ENCODE data around the gene LRRC19. TPM values are rescaled to one million over a fixed set of nuclear protein-coding genes. Genes with fewer than 3 reads are reported as not detected.

The LRRC19 gene, protein sequence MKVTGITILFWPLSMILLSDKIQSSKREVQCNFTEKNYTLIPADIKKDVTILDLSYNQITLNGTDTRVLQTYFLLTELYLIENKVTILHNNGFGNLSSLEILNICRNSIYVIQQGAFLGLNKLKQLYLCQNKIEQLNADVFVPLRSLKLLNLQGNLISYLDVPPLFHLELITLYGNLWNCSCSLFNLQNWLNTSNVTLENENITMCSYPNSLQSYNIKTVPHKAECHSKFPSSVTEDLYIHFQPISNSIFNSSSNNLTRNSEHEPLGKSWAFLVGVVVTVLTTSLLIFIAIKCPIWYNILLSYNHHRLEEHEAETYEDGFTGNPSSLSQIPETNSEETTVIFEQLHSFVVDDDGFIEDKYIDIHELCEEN
- not detected in 2 replicates for total RNA-seq (2014; rRNA removed; shearing (Covaris generic); ENCODE audit: low replicate concordance)

DNA sequence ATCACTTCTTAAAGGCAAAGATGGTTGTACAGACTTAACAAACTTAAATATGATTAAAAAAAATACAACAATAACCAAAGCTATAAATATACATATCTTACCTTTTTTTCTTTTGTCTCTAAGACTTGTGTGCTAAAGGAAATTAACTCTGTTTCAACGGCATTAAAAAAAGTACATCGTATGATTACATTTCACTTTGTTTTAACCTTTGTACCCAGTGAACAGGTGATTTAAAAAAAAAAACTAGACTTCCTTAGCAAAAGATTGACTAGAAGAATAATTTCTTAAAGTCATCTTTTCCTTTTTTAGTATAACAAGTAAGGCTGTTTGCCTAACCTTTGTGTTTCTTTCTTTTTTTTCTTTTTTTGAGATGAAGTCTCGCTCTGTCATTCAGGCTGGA lies at the start of gene LRRC19:
LRRC19 (minus strand) TSS at position 182 of the 400 bp plus-strand sequence. CDS start 5,978 bp downstream, outside the sequence.
- H3K4me2 ChIP-seq (ENCODE audit: low read depth, low read length, poor library complexity, severe bottlenecking): no peak within 1 kb of the TSS
- no peak within 1 kb of the TSS for H3K4me3 ChIP-seq (ENCODE audit: low read length)
- no peak within 1 kb of the TSS for H3K27ac ChIP-seq (ENCODE audit: low read length)
- no peak for DNase-seq
- no peaks in the 10 kb centered on the region for H3K36me3 ChIP-seq (ENCODE audit: insufficient read depth, low read length)
- no peaks in the 10 kb centered on the region for H3K9me2 ChIP-seq (replicated peaks; ENCODE audit: insufficient read depth, low read length)
- H3K27me3 ChIP-seq (ENCODE audit: low read length): no peaks in the 10 kb centered on the region
- no peaks in the 10 kb centered on the region for H3K79me2 ChIP-seq (ENCODE audit: low read length)
- H4K20me1 ChIP-seq (ENCODE audit: insufficient read depth, low read depth, low read length): no peaks in the 10 kb centered on the region
- H2AFZ ChIP-seq (ENCODE audit: low read length): no peak within 1 kb of the TSS
- no peaks in the 10 kb centered on the region for H3K9me3 ChIP-seq (ENCODE audit: low read length)
- H3K9ac ChIP-seq (ENCODE audit: low read length): no peak within 1 kb of the TSS
- H3K4me1 ChIP-seq (ENCODE audit: low read length): no peaks in the 10 kb centered on the region

DNA sequence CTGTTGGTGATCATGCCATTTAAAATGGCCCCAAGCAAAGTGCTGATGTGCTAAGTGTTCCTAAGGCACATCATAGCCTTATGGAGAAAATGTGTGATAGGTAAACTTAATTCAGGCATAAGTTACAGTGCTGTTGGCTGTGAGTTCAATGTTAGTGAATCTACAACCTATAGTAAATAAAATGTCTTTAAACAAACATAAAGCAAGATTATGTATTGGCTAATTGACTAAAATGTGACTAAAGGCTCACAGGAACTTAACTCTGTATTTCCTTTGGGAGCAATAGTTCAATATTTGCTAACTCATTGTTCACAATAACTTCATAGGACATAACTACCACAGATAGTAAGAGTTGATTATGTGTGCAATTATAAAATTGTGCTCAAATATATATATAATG lies 49.4 kb upstream of the LRRC19 start:
- Histone ChIP-seq H3K27ac (ENCODE audit: low read length) (no peak overlapping the region), H3K9ac (ENCODE audit: low read length) (no peak overlapping the region), H3K79me2 (ENCODE audit: low read length) (no peaks in the 10 kb centered on the region), H3K27me3 (ENCODE audit: low read length) (no peaks in the 10 kb centered on the region), H4K20me1 (ENCODE audit: insufficient read depth, low read depth, low read length) (no peaks in the 10 kb centered on the region), H3K9me2 (replicated peaks; ENCODE audit: insufficient read depth, low read length) (no peaks in the 10 kb centered on the region), H3K36me3 (ENCODE audit: insufficient read depth, low read length) (peaks cover 15% of the 10 kb centered on the region; the same call in 1 of the 2 replicates), H3K4me3 (ENCODE audit: low read length) (no peak overlapping the region), H3K9me3 (ENCODE audit: low read length) (no peaks in the 10 kb centered on the region), H3K4me1 (ENCODE audit: low read length) (no peaks in the 10 kb centered on the region), H3K4me2 (ENCODE audit: low read depth, low read length, poor library complexity, severe bottlenecking) (no peak overlapping the region), H2AFZ (ENCODE audit: low read length) (no peak overlapping the region)
- no peak for DNase-seq

DNA sequence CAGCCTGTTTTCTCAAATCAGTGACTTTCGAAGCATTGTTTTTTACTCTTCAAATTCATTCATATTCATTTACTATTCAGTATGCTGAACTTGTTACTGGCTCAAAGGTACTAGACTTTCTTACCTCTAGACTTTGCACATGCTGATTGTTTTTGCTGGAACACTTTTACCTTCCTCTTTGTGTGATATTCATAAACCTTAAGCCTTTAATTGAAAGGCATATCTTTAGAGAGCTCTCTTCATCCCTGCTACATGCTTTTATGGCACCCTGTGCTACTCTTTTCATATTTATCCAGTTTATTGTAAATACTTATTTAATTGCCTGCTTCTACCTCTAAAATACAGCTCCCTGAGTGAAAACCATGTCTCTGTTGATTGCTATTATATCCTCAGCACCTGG lies 48.7 kb upstream of the LRRC19 start:
- Histone ChIP-seq H3K9me2 (replicated peaks; ENCODE audit: insufficient read depth, low read length) (no peaks in the 10 kb centered on the region), H3K27me3 (ENCODE audit: low read length) (no peaks in the 10 kb centered on the region), H3K9ac (ENCODE audit: low read length) (no peak overlapping the region), H3K27ac (ENCODE audit: low read length) (no peak overlapping the region), H3K9me3 (ENCODE audit: low read length) (no peaks in the 10 kb centered on the region), H3K4me1 (ENCODE audit: low read length) (no peaks in the 10 kb centered on the region), H4K20me1 (ENCODE audit: insufficient read depth, low read depth, low read length) (no peaks in the 10 kb centered on the region), H3K4me2 (ENCODE audit: low read depth, low read length, poor library complexity, severe bottlenecking) (no peak overlapping the region), H2AFZ (ENCODE audit: low read length) (no peak overlapping the region; the same call in 1 of the 2 replicates), H3K79me2 (ENCODE audit: low read length) (no peaks in the 10 kb centered on the region), H3K36me3 (ENCODE audit: insufficient read depth, low read length) (peaks cover 15% of the 10 kb centered on the region; the same call in 1 of the 2 replicates), H3K4me3 (ENCODE audit: low read length) (no peak overlapping the region)
- DNase-seq: no peak

DNA sequence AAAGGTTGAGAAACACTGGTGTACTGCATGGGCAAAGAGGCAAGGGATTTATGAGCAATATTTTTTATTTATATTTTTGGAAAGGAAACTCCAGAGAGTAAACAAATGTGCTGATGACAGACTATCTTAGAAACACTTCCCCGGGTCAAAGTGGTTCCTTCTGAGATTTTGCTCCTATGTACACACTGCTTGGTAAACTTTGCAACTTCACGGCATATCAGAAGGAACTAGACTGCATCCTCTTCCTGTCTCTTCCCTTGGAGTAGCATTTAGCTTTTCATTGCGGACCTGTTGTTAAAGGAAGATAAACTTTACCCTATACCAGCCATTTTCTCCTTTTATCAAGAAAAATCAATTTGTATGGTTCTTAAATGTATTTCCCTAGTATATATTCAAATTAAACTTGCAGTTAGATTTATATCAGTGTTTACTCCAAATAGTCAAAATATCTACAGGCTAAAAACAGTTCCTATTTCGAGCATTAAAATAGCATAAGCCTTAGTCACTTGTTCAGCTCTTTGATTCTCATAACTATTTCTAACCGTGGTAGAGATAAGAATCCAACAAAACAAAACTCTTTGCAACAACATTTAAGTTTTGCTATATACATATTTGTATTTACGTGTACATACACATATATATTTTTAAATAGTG lies 48.0 kb upstream of the LRRC19 start:
- peaks cover 15% of the 10 kb centered on the region; the same call in 1 of the 2 replicates for H3K36me3 ChIP-seq (ENCODE audit: insufficient read depth, low read length)
- H3K79me2 ChIP-seq (ENCODE audit: low read length): no peaks in the 10 kb centered on the region
- no peak overlapping the region for H3K4me3 ChIP-seq (ENCODE audit: low read length)
- no peaks in the 10 kb centered on the region for H3K9me2 ChIP-seq (replicated peaks; ENCODE audit: insufficient read depth, low read length)
- H2AFZ ChIP-seq (ENCODE audit: low read length): no peak overlapping the region
- no peak overlapping the region for H3K9ac ChIP-seq (ENCODE audit: low read length)
- H3K4me2 ChIP-seq (ENCODE audit: low read depth, low read length, poor library complexity, severe bottlenecking): no peak overlapping the region
- DNase-seq: no peak
- no peaks in the 10 kb centered on the region for H3K9me3 ChIP-seq (ENCODE audit: low read length)
- no peaks in the 10 kb centered on the region for H4K20me1 ChIP-seq (ENCODE audit: insufficient read depth, low read depth, low read length)
- no peaks in the 10 kb centered on the region for H3K4me1 ChIP-seq (ENCODE audit: low read length)
- H3K27me3 ChIP-seq (ENCODE audit: low read length): no peaks in the 10 kb centered on the region
- no peak overlapping the region for H3K27ac ChIP-seq (ENCODE audit: low read length)

DNA sequence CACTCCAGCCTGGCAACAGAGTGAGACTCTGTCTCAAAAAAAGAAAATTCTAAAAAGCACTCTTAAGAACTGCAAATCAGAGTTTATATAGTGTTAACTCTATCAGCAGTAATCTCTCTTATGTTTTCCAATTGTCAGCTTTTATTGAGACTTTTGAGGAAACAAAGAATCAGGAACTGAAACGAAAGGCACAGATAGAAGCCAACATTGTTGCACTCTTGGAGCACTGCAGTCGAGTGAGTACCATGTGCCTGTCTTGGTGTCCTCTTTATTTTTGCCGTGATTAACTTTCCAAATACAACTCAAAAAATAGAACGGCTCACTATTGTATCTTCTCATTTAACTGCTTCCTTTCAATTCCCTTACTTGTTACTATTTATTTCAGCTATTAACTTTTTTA lies 41.7 kb upstream of the LRRC19 start:
- DNase-seq: no peak
- no peaks in the 10 kb centered on the region for H3K9me3 ChIP-seq (ENCODE audit: low read length)
- no peaks in the 10 kb centered on the region for H3K9me2 ChIP-seq (replicated peaks; ENCODE audit: insufficient read depth, low read length)
- H3K4me2 ChIP-seq (ENCODE audit: low read depth, low read length, poor library complexity, severe bottlenecking): no peak overlapping the region
- H3K9ac ChIP-seq (ENCODE audit: low read length): no peak overlapping the region
- no peak overlapping the region for H2AFZ ChIP-seq (ENCODE audit: low read length)
- no peak overlapping the region for H3K27ac ChIP-seq (ENCODE audit: low read length)
- H3K36me3 ChIP-seq (ENCODE audit: insufficient read depth, low read length): peaks cover 8% of the 10 kb centered on the region; the same call in 1 of the 2 replicates
- H3K27me3 ChIP-seq (ENCODE audit: low read length): no peaks in the 10 kb centered on the region
- H3K79me2 ChIP-seq (ENCODE audit: low read length): no peaks in the 10 kb centered on the region
- H3K4me1 ChIP-seq (ENCODE audit: low read length): no peaks in the 10 kb centered on the region
- H3K4me3 ChIP-seq (ENCODE audit: low read length): no peak overlapping the region
- H4K20me1 ChIP-seq (ENCODE audit: insufficient read depth, low read depth, low read length): no peaks in the 10 kb centered on the region

DNA sequence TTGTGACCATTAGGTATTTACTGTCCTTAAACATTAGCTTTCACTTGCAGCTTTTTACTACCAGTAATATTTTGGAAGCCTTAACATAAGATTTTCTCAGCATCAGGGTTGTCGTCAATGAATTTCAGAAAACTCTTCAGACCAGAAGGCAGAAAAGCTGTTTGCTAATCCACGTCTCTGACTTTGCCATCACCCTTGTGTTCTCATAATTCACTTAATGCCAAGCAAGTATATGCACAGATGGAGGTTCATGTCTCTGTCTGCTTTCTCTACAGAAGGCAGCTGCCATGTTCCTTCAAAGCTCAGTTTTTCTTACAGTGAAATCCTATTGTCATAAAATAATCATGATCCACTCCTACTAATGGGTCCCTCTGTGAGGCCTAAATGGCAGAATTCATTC lies 37.7 kb upstream of the LRRC19 start:
- Histone ChIP-seq H3K36me3 (ENCODE audit: insufficient read depth, low read length) (peaks cover 3% of the 10 kb centered on the region; the same call in 1 of the 2 replicates), H3K9me2 (replicated peaks; ENCODE audit: insufficient read depth, low read length) (no peaks in the 10 kb centered on the region), H3K27ac (ENCODE audit: low read length) (no peak overlapping the region), H3K27me3 (ENCODE audit: low read length) (no peaks in the 10 kb centered on the region), H3K9ac (ENCODE audit: low read length) (no peak overlapping the region), H3K4me2 (ENCODE audit: low read depth, low read length, poor library complexity, severe bottlenecking) (no peak overlapping the region), H3K79me2 (ENCODE audit: low read length) (no peaks in the 10 kb centered on the region), H3K4me3 (ENCODE audit: low read length) (no peak overlapping the region), H3K9me3 (ENCODE audit: low read length) (no peaks in the 10 kb centered on the region), H3K4me1 (ENCODE audit: low read length) (no peaks in the 10 kb centered on the region), H4K20me1 (ENCODE audit: insufficient read depth, low read depth, low read length) (no peaks in the 10 kb centered on the region), H2AFZ (ENCODE audit: low read length) (no peak overlapping the region)
- no peak for DNase-seq

DNA sequence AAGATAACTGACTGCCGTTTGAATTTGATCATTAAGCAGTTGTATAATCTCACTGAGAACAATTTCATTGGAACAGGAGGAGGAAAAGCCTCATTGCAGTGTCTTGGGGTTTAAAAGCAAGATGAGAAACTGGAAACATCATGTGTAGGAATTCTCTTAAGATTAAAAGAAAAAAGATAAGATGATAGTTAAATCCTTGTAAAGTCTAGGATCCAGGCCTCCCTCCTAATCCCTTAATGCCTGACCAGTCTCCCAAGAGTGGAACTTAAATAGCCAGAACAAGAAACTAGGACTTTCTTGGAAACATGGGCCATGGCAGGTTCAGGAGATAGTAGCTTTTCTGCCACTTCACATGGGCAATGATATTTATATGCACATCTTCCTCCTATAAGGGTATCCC lies 37.0 kb upstream of the LRRC19 start:
- no peaks in the 10 kb centered on the region for H3K27me3 ChIP-seq (ENCODE audit: low read length)

DNA sequence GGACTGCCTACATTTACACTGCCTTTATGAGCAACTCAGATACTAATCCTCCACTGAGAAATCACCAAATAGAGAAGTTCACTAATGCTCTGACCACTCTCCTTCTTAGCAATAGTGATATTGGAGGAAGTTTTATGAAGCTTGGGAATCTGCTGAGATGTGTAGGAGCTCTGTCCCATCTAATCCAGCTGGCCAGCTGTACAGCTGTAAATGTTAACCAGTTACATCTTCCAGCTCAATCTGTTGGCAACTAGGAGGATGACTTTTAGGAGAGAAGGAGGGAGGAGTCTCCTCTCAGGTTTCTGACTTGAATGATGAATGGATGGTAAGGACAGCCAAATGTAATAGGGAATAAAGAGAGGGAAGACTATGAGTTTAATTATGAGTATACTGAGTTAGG lies 36.3 kb upstream of the LRRC19 start:
- H3K36me3 ChIP-seq (ENCODE audit: insufficient read depth, low read length): no peaks in the 10 kb centered on the region
- H3K9me3 ChIP-seq (ENCODE audit: low read length): no peaks in the 10 kb centered on the region
- H3K4me3 ChIP-seq (ENCODE audit: low read length): no peak overlapping the region
- no peak for DNase-seq
- H4K20me1 ChIP-seq (ENCODE audit: insufficient read depth, low read depth, low read length): no peaks in the 10 kb centered on the region
- H3K27ac ChIP-seq (ENCODE audit: low read length): no peak overlapping the region
- H2AFZ ChIP-seq (ENCODE audit: low read length): no peak overlapping the region
- no peaks in the 10 kb centered on the region for H3K4me1 ChIP-seq (ENCODE audit: low read length)
- no peaks in the 10 kb centered on the region for H3K79me2 ChIP-seq (ENCODE audit: low read length)
- no peaks in the 10 kb centered on the region for H3K27me3 ChIP-seq (ENCODE audit: low read length)
- no peak overlapping the region for H3K4me2 ChIP-seq (ENCODE audit: low read depth, low read length, poor library complexity, severe bottlenecking)
- no peak overlapping the region for H3K9ac ChIP-seq (ENCODE audit: low read length)
- H3K9me2 ChIP-seq (replicated peaks; ENCODE audit: insufficient read depth, low read length): no peaks in the 10 kb centered on the region

More for the DNA sequence above, 37.0 kb upstream of the LRRC19 start:
- H3K9me3 ChIP-seq (ENCODE audit: low read length): no peaks in the 10 kb centered on the region
- H3K9ac ChIP-seq (ENCODE audit: low read length): no peak overlapping the region
- no peaks in the 10 kb centered on the region for H3K79me2 ChIP-seq (ENCODE audit: low read length)
- no peaks in the 10 kb centered on the region for H3K9me2 ChIP-seq (replicated peaks; ENCODE audit: insufficient read depth, low read length)
- no peak overlapping the region for H3K4me2 ChIP-seq (ENCODE audit: low read depth, low read length, poor library complexity, severe bottlenecking)
- no peaks in the 10 kb centered on the region for H3K36me3 ChIP-seq (ENCODE audit: insufficient read depth, low read length)
- H4K20me1 ChIP-seq (ENCODE audit: insufficient read depth, low read depth, low read length): no peaks in the 10 kb centered on the region
- H3K27ac ChIP-seq (ENCODE audit: low read length): no peak overlapping the region
- H3K4me1 ChIP-seq (ENCODE audit: low read length): no peaks in the 10 kb centered on the region
- H3K4me3 ChIP-seq (ENCODE audit: low read length): no peak overlapping the region
- H2AFZ ChIP-seq (ENCODE audit: low read length): no peak overlapping the region
- DNase-seq: no peak

Data from Karpas-422 (cell line).